HG03457 (cell line): Measurements from ENCODE around the gene FRY.

Experiments
- ATAC-seq: cut with Tn5 transposase; IDR thresholded peaks from one replicate; pipeline ENCODE4 v1.9.1; 2021; ENCODE audit warnings: moderate number of reproducible peaks; ENCODE audit not compliant: unreplicated experiment

Gene FRY

DNA sequence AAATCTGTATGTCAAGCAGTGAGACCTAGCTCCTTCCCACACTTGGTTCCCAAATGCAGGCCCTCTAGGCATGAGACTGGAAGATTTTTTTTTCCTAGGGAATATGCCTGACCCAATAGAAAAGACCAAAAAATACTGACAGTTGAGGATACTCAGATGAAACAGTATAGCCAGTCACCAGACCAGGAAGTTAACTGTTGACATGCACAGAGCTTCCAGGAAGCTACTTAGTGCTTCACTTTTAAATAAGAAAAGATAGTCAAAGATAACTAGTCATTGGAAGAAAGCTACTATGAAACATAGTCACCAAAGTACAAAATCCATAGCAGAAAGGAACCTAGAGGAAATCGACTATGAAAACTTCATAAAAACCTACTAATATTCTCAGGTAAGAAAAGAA, 316.1 kb downstream of the FRY start:
- ATAC-seq, result no peak
